DMS 273 (cell line): ENCODE data around the gene NLRP9.

Experiments used
- DNase-seq: peaks from one replicate; lab custom pipeline; 2025; ENCODE audit not compliant: unreplicated experiment; lab: John Stamatoyannopoulos, UW

NLRP9 gene

DNA sequence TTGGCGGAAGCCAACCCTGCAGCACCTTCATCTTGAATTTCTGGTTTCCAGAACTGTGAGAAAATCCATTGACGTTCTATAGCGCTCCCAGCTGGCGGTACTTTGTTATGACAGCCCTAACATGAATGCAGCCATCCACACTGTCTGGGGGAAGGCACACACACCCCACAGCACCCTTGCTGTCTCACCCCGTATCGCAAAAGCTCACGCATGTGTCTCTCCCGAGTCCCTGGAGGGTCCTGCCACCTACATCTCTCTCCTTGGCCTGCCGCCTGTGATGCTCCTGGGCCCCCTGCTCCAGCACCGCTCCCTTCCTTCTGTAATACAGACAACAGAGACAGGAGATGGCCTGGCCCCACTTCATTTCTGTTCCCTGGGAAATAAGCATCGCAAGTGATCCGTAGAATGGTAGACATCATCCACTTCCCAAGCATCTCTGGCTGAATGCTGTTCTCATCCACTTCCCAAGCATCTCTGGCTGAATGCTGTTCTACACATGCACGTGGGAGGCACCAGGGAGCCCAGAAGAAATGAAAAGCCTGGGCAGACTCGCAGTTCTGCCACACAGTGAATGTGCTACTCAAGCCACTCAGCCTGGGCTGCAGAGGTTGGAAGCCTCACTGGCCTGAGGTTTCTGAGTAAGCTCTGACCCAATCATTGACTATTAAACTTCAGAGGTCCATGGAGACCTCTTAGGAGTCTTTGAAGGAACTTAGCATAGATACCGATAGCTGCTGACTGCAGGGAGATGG, 33.5 kb downstream of the NLRP9 start:
- no peak for DNase-seq

DNA sequence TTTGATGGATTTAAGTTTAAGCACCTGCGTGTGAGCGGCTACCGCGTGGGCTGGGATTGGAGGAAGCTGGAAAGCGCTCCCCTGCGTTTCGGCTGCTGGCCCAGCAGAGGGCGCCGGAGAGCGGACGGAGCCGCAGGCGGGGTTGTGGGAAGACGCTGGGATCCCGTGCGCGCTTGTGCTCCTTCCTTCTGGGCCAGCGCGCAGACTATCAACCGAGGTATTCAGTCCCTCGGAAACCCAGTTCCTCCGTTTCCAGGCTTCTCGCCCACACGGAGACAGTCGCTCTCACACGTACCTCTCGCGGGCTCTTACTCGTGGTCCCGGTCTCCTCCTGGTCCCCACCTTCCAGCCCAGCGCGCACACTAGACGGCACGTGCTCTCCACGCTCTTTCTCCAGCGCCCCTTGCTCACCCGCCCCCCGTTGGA, 34.4 kb downstream of the NLRP9 start:
- DNase-seq, result no peak

- DNase-seq, result no peak
Measured at GRCh38 chr19:55702131-55702627, 36.0 kb downstream of the NLRP9 start.

- DNase-seq, result no peak
Measured at GRCh38 chr19:55700813-55701212, 37.4 kb downstream of the NLRP9 start.

GRCh38 chr19:55699221-55699620, 39.0 kb downstream of the NLRP9 start:
- no peak for DNase-seq

- no peak for DNase-seq
Measured at GRCh38 chr19:55698256-55698655, 39.9 kb downstream of the NLRP9 start.

DNA sequence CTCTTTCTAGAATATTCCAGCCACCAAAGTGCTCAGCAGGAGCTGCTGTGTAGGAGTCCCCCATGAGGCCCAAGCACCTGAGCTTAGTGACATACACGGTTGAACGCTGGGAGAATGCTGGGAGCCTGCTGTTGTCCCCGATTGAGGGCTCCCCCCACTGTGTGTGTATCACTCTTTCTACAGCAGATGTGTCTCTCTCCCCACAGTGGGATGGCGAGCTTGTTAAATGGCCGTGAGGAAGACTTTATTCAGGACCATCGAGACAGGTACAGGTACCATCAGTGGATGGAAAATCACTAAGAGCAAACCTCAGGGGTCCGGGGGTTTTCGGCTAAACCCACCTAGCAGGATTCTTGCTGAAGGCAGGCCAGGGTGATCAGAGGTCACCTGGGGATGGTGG, 40.5 kb downstream of the NLRP9 start:
- DNase-seq, result no peak

GRCh38 chr19:55697069-55697440, 41.1 kb downstream of the NLRP9 start:
- no peak for DNase-seq

- no peak for DNase-seq
Measured at GRCh38 chr19:55696301-55697068, 41.7 kb downstream of the NLRP9 start.

DNA sequence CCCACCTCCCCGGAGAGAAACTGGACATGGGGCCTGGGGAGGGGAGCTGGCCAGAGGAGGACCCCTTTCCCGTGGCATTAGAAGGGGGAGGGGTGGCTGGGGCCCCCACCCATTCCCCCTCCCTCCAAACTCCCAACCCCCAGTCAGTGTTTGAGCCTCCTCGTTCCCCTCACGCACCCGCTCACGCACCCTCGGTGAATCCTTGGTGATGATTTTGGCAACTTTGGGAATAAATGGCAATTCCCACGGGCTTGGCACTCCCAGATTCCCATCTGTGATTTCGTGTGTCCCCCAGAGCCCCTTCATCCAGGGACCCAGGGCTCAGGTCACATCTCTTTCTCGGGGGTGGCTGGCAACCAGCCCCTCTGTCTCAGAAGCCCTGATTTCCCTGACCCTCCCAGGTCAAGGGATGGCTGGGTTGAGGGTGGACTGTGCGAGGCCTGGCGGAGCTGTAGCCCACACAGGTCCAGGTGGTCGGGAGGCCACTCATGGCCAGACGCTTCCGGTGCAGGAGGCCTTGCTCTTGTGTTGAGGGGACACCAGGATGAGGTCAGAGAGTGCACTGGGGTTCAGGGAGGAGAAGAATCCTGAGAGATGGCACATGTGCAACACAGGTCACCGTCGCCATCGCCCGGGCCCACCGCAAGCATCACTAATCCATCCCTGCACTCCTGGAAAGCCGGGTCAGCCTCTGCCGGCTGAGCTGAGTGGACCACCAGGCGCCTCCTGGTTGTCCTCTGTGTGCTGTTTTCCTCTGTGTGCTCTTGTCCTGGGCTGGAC, 42.5 kb downstream of the NLRP9 start:
- DNase-seq, result no peak

DNA sequence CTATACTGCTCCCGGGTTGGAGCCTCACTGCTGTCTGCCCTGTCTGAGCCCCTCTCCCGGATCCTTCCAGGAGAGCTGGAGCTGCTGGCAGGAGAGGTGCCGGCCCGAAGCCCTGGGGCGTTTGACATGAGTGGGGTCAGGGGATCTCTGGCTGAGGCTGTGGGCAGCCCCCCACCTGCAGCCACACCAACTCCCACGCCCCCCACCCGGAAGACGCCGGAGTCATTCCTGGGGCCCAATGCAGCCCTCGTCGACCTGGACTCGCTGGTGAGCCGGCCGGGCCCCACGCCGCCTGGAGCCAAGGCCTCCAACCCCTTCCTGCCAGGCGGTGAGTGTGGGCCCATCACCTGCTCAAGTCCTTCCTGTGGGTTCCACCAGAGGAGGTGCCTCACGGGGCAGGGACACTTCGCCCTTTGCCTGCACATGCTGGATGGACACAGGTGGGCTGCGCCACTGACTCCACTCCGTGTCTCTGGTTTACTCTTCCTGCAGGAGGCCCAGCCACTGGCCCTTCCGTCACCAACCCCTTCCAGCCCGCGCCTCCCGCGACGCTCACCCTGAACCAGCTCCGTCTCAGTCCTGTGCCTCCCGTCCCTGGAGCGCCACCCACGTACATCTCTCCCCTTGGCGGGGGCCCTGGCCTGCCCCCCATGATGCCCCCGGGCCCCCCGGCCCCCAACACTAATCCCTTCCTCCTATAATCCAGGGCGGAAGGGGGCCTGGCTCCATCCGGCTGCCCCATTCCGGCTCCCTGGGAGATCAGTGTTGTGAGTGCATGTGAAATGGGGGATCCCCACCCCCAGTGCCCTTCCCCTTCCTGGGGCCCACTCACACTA, 43.3 kb downstream of the NLRP9 start:
- DNase-seq, result no peak

GRCh38 chr19:55694241-55694655, 44.0 kb downstream of the NLRP9 start:
- DNase-seq, result no peak

DNA sequence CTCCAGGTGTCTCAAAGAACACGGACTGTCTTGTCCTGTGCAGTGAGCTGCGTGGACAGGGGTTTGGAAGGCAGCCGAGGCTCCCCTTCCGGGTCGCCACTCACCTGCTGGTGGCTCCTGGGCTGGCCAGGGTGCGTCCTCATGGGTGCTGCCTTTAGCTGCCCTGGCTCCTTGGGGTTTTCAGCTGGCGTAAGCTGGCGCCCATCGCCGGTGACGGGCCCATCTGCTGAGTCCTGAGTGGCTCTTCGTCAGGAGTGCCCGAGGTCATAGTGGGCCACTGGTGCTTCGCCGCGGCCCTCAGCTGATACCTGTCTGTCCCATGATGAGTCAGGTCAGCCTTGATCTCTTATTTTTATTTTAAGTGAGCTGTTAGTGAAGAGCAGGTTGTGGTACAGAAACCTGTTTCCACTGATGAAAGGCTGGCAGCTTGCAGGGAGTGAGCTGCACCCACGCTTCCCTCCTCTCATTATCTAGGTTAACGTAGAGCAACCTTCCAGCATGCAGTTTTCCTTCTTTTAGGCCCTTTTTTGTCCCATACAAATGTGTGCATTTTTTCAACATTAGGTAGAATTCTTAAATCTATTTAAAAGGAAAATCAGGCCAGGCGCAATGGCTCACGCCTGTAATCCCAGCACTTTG, 44.7 kb downstream of the NLRP9 start:
- DNase-seq, result no peak

DNA sequence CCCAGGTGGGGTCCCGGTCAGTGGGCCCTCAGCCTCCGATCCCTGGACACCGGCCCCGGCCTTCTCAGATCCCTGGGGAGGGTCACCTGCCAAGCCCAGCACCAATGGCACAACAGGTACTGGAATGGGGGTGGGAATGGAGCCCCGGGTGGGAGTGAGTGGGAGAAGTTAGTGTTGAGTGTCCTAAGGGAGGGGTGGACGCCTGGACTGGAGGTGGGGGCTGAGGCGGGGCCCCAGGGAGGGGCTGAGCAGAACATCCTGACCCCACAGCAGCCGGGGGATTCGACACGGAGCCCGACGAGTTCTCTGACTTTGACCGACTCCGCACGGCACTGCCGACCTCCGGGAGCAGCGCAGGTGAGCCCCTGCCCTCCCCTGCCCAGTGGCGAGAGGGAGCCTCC, 45.5 kb downstream of the NLRP9 start:
- DNase-seq, result no peak

DNA sequence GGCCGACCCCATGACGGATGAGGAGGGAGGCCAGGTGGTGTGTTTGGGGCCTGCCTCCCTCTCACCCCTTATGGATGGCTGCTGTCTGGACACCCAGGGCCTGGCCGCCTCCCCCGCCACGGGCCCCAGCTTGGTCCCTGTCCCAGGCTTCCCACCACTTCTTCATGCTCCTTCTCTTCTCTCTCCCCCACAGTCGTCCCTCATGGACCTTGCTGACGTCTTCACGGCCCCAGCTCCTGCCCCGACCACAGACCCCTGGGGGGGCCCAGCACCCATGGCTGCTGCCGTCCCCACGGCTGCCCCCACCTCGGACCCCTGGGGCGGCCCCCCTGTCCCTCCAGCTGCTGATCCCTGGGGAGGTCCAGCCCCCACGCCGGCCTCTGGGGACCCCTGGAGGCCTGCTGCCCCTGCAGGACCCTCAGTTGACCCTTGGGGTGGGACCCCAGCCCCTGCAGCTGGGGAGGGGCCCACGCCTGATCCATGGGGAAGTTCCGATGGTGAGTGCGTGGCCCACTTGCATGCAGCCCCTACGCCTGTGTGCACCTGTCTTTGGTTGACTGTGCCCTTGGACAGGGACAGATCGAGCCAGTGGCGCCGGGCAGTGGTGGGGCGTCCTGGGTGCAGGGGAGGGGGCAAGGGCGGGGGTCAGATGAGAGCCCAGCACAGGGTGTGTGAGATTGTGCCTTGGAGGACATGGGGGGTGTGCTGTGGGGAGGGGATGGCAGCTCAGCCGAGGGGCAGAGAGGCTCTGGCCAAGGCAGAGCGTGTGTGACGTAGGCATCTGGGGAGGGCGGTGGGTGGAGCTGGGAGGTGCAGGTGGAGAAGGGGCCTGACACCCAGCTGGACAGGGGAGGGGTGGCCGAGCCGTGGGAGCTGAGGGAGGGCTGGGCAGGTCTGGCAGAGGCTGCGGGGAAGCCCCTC, 46.4 kb downstream of the NLRP9 start:
- DNase-seq, result no peak

DNA sequence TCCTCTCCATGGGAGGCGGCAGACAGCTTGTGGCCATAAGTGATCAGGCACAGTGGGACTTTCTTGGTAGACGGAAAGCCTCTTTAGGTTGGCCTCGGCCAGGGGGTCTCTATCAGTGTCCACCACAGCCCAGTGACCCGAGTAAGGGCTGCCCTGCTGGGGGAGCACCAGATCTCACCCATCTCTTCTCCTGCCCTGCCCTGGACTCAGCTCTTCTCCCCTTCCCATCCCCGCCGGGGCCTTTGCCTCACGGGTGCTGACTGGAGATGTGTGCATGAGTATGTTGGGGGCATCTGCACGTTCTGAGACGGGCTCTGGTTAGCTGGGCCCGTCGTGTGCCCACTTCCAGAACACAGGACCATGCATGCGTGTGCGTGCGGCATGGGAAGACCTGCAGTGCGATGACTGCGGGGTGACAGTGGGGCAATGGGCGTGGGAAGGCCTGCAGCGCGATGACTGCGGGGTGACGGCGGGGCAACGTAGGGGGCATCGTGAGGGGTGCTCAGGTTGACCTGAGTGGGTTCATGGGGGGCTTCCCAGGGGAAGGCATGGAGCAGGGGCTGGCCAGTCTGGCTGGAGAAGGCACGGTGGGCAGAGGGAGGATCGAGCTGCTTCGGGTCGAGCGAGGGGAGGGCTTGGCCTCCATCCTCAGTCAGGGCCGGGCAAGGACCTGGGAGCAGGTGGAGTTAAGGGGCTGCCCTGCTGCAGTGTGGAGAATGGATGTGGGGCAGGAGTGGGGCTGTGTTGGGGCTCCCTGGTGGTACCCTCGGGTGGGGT, 47.2 kb downstream of the NLRP9 start:
- no peak for DNase-seq

DNA sequence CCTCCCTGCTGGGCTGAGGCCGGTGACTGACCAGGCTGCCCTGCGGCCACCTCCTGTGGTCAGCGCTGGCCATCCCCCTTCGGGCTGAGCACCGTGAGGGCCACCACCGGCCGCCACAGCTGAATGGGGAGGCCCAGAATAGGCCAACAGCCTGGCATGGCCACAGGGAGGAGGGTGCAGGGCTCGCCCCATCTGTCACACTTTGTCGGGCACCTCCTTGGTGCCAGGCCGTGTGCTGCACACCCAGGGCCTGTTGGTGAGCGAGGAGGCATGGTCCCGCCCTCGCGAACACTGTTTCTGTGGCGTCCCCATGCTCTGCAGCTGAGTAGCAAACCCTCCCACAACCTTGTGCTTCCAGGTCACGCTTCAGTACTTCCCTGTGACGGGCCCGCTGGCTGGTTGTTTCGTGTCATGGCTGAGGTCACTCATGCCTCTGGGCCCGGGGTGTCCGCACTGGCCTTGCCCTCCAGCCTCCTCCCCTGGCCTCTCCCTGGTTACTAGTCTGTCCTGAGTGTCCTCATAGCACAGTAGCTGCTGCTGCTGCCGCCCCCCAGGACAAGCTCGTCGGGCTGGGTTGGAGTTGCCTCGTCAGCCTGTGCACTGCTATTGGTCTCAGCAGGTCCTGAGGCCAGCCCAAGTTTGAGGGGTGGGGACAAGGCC, 48.0 kb downstream of the NLRP9 start:
- DNase-seq, result no peak
